Erythroblast (primary cell): ENCODE data around the gene ACAT2.
"Not testable (repeated sequence)": the region's sequence is repeated elsewhere in the genome, so short reads cannot be mapped to it uniquely, and the experiment has no call there.

Source experiments
- GATA1 ChIP-seq: IDR thresholded peaks from 2 replicates; pipeline ENCODE4 v1.6.1; 2011; ENCODE audit warnings: low read depth, mild to moderate bottlenecking, control low read depth, low read length, moderate library complexity
- POLR2A ChIP-seq: IDR thresholded peaks from 2 replicates; pipeline ENCODE4 v1.6.1; 2011; ENCODE audit warnings: mild to moderate bottlenecking, low read length

DNA sequence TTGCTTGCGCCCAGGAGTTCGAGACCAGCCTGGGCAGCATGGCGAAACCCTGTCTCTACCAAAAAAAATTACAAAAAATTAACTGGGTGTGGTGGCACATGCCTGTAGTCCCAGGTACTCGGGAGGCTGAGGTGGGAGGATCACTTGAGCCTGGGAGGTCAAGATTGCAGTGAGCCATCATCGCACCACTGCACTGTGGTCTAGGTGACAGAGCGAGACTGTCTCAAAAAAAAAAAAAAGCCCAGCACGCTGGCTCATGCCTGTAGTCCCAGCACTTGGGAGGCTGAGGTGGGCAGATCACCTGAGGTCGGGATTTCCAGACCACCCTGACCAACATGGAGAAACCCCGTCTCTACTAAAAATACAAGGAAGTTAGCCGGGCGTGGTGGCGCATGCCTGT, 28.4 kb upstream of the ACAT2 start:
- TF ChIP-seq POLR2A, GATA1: not testable (repeated sequence)
